ENCODE measurements around the gene MTARC2.

The MTARC2 gene

GRCh38 chr1:220828179-220828490 is 80.0 kb downstream of the MTARC2 start:
- no peak for TF ChIP-seq SIN3A (IDR thresholded peaks at IDR 0.05; ENCODE audit: borderline replicate concordance, insufficient read depth, low read length)
- no peak for TF ChIP-seq TAF1 (IDR thresholded peaks at IDR 0.05; ENCODE audit: borderline replicate concordance, insufficient read depth, low read length)
- no peak for TF ChIP-seq REST (IDR thresholded peaks at IDR 0.05; ENCODE audit: insufficient read depth in 1 of 2, low read depth in 2 of 2, low read length in 2 of 2)
- no peak for TF ChIP-seq FOXP2 (optimal IDR thresholded peaks at IDR 0.05; ENCODE audit: borderline replicate concordance, extremely low read depth, extremely low read length, insufficient read depth)
- no peak for TF ChIP-seq POLR2AphosphoS5 (IDR thresholded peaks at IDR 0.05; ENCODE audit: low read depth, low read length)

GRCh38 chr1:220828950-220829586 is 80.9 kb downstream of the MTARC2 start:
- TF ChIP-seq SIN3A (IDR thresholded peaks at IDR 0.05; ENCODE audit: borderline replicate concordance, insufficient read depth, low read length) (no peak), POLR2AphosphoS5 (IDR thresholded peaks at IDR 0.05; ENCODE audit: low read depth, low read length) (no peak)

GRCh38 chr1:220833436-220833835 is 85.3 kb downstream of the MTARC2 start:
- TF ChIP-seq REST (IDR thresholded peaks at IDR 0.05; ENCODE audit: insufficient read depth in 1 of 2, low read depth in 2 of 2, low read length in 2 of 2) (no peak), POLR2AphosphoS5 (IDR thresholded peaks at IDR 0.05; ENCODE audit: low read depth, low read length) (no peak), SIN3A (IDR thresholded peaks at IDR 0.05; ENCODE audit: borderline replicate concordance, insufficient read depth, low read length) (no peak), FOXP2 (optimal IDR thresholded peaks at IDR 0.05; ENCODE audit: borderline replicate concordance, extremely low read depth, extremely low read length, insufficient read depth) (no peak), TAF1 (IDR thresholded peaks at IDR 0.05; ENCODE audit: borderline replicate concordance, insufficient read depth, low read length) (no peak)

Data from PFSK-1 (cell line).